Caco-2 (cell line): Measurements from ENCODE around the gene PTH1R. TPM values are rescaled to one million over a fixed set of nuclear protein-coding genes. Genes with fewer than 3 reads are reported as not detected.

Source experiments
- BruUV-seq: library from RNA; stranded (reverse); fragments of 400-500 nt; replicated peaks from 2 replicates; lab custom pipeline; 2021; lab: Mats Ljungman, UMichigan
- CTCF ChIA-PET: fragments of 300-600 bp; sonication (Branson Sonifier 250); formaldehyde crosslinking; loops from one replicate; lab custom pipeline; 2022; ENCODE audit warnings: antibody characterized with exemption; lab: Charles Lee
- POLR2A ChIA-PET: fragments of 300-600 bp; sonication (Branson Sonifier 250); formaldehyde crosslinking; loops from one replicate; lab custom pipeline; 2022; ENCODE audit warnings: antibody characterized with exemption; lab: Charles Lee
- DNase-seq, 2 experiments: peaks; one replicate each; pipeline versions ENCODE4 v3.0.0 to v3.0.0-alpha.2; 2020 to 2022
- H3K27me3 ChIP-seq: replicated peaks from 2 replicates; pipeline ENCODE4 v1.6.0; 2011; ENCODE audit warnings: low read length; ENCODE audit not compliant: control insufficient read depth, insufficient read depth
- H3K36me3 ChIP-seq: 2 replicates; pipeline ENCODE4 v1.5.1; 2011; ENCODE audit warnings: low read length; ENCODE audit not compliant: control insufficient read depth, insufficient read depth
- H3K4me1 ChIP-seq: fragments of 250-450 bp; sonication (Bioruptor Pico); 2 replicates; pipeline ENCODE4 v1.5.1; 2020; ENCODE audit warnings: mild to moderate bottlenecking
- H3K4me3 ChIP-seq: 2 replicates; pipeline ENCODE4 v1.5.1; 2011; ENCODE audit warnings: low read depth, mild to moderate bottlenecking, control low read depth, low read length
- H3K9me3 ChIP-seq: fragments of 250-450 bp; sonication (Bioruptor Pico); 2 replicates; pipeline ENCODE4 v1.5.1; 2020; ENCODE audit warnings: mild to moderate bottlenecking, moderate library complexity
- H3K27ac Mint-ChIP-seq: one replicate; pipeline ENCODE4 v1.8.0; 2022; ENCODE audit warnings: mixed read lengths; ENCODE audit not compliant: unreplicated experiment
- H3K27me3 Mint-ChIP-seq: one replicate; pipeline ENCODE4 v1.8.0; 2022; ENCODE audit warnings: mixed read lengths; ENCODE audit not compliant: insufficient read depth, unreplicated experiment
- H3K36me3 Mint-ChIP-seq: one replicate; pipeline ENCODE4 v1.8.0; 2022; ENCODE audit warnings: mild to moderate bottlenecking, mixed read lengths; ENCODE audit not compliant: insufficient read depth, unreplicated experiment
- H3K4me1 Mint-ChIP-seq: one replicate; pipeline ENCODE4 v1.8.0; 2022; ENCODE audit warnings: low read depth, mixed read lengths; ENCODE audit not compliant: unreplicated experiment
- H3K4me3 Mint-ChIP-seq: one replicate; pipeline ENCODE4 v1.8.0; 2022; ENCODE audit warnings: mild to moderate bottlenecking, moderate library complexity, mixed read lengths; ENCODE audit not compliant: unreplicated experiment
- H3K9me3 Mint-ChIP-seq: one replicate; pipeline ENCODE4 v1.8.0; 2022; ENCODE audit warnings: mixed read lengths; ENCODE audit not compliant: unreplicated experiment
- intact Hi-C: fragments of 100-400 bp; cut with micrococcal nuclease; formaldehyde crosslinking; loops from one replicate; pipeline ENCODE4 v1.10.0; 2022; ENCODE audit not compliant: unreplicated experiment
- total RNA-seq: library from RNA; stranded (reverse); gene quantifications from 2 replicates; pipeline ENCODE4 v1.2.3, GENCODE V29; 2022
- TF ChIP-seq, protein P1 (sequence below), 2 experiments: fragments of 200-600 bp in 1 of 2; IDR thresholded peaks; 1 replicate in 1 of 2; 2 replicates in 1 of 2; pipeline versions ENCODE4 v1.5.1 to v1.8.0; 2011 to 2022; ENCODE audit warnings: antibody characterized with exemption in 1 of 2, control low read depth in 1 of 2, inconsistent platforms in 1 of 2, low read depth in 1 of 2, low read length in 1 of 2, mild to moderate bottlenecking in 1 of 2, moderate library complexity in 1 of 2; ENCODE audit not compliant: insufficient read depth in 1 of 2, severe bottlenecking in 1 of 2, unreplicated experiment in 1 of 2

PTH1R gene
- total RNA-seq, 1 experiment from 2014 or later, result 5.1 TPM

DNA sequence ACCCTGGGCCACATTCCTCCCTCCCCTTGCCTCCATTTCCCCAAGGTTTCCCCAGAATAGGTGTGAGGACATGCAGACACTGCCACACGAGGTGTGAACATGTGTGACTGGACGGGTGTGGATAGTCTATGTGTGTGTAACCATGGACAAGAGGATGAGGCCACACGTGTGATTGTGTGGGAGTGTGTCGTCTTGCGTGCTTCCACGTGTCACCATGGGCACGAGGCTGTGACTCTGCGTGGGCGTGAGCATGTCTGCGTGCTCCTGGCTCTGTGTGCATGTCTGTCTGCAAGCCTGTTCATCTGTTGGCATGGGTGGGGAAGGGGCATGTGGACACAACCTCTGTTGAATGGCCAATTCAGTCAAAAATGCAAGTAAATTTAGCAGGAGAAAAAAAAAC, 8.1 kb upstream of the PTH1R start:
- ChIA-PET CTCF (no interaction called here), POLR2A (no interaction called here)
- Mint-ChIP-seq H3K4me1 (peaks cover 6% of the 10 kb centered on the region), H3K27me3 (no peaks in the 10 kb centered on the region), H3K36me3 (peaks cover 6% of the 10 kb centered on the region), H3K9me3 (no peaks in the 10 kb centered on the region), H3K27ac (no peak overlapping the region), H3K4me3 (no peak overlapping the region)
- TF ChIP-seq, protein P1, sequence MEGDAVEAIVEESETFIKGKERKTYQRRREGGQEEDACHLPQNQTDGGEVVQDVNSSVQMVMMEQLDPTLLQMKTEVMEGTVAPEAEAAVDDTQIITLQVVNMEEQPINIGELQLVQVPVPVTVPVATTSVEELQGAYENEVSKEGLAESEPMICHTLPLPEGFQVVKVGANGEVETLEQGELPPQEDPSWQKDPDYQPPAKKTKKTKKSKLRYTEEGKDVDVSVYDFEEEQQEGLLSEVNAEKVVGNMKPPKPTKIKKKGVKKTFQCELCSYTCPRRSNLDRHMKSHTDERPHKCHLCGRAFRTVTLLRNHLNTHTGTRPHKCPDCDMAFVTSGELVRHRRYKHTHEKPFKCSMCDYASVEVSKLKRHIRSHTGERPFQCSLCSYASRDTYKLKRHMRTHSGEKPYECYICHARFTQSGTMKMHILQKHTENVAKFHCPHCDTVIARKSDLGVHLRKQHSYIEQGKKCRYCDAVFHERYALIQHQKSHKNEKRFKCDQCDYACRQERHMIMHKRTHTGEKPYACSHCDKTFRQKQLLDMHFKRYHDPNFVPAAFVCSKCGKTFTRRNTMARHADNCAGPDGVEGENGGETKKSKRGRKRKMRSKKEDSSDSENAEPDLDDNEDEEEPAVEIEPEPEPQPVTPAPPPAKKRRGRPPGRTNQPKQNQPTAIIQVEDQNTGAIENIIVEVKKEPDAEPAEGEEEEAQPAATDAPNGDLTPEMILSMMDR (IDR thresholded peaks at IDR 0.05; ENCODE audit: insufficient read depth in 1 of 2, low read depth in 1 of 2, low read length in 1 of 2, severe bottlenecking in 1 of 2, unreplicated experiment in 1 of 2), result no peak
- peaks cover 14% of the 10 kb centered on the region for H3K4me1 ChIP-seq
- BruUV-seq, result no TSS peak
- H3K27me3 ChIP-seq, result no peaks in the 10 kb centered on the region
- no peaks in the 10 kb centered on the region for H3K9me3 ChIP-seq
- no peak overlapping the region for H3K4me3 ChIP-seq
- intact Hi-C loops, result no loop called here
- DNase-seq, result no peak
- no peaks in the 10 kb centered on the region for H3K36me3 ChIP-seq

DNA sequence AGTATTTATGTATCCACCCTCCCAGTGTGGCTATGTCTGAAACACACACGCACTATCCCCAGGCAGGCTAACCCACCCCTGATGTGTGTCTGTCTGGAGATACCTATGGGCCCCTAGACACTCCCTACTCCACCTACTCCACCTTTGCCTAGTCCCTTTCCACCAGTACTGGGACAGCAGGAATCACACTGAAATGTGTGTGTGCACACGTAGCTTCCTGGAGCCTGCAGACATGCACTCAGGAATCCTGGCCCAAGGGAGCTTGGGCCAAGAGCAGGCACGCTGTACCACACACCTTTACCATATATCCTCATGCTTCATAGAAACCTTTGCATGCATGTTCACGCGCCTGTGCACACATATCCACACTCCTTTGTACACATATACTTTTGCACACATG, 6.9 kb upstream of the PTH1R start:
- no peak overlapping the region for H3K4me3 Mint-ChIP-seq
- no peaks in the 10 kb centered on the region for H3K36me3 ChIP-seq
- no peaks in the 10 kb centered on the region for H3K27me3 ChIP-seq
- no peaks in the 10 kb centered on the region for H3K9me3 Mint-ChIP-seq
- CTCF ChIA-PET, result interaction anchor here (1.5 kb wide), 1 partner anchor 39 kb away, joined by 7 read pairs; no protein-coding TSS in a partner anchor
- POLR2A ChIA-PET, result no interaction called here
- no peaks in the 10 kb centered on the region for H3K27me3 Mint-ChIP-seq
- peaks cover 6% of the 10 kb centered on the region for H3K36me3 Mint-ChIP-seq
- H3K4me3 ChIP-seq, result no peak overlapping the region
- DNase-seq, result no peak
- intact Hi-C loops, result no loop called here
- H3K4me1 ChIP-seq, result peaks cover 3% of the 10 kb centered on the region; the same call in 1 of the 2 replicates
- H3K27ac Mint-ChIP-seq, result no peak overlapping the region
- no TSS peak for BruUV-seq
- H3K4me1 Mint-ChIP-seq, result no peaks in the 10 kb centered on the region
- TF ChIP-seq, protein P1 (IDR thresholded peaks at IDR 0.05; ENCODE audit: insufficient read depth in 1 of 2, low read depth in 1 of 2, low read length in 1 of 2, severe bottlenecking in 1 of 2, unreplicated experiment in 1 of 2), result no peak
- H3K9me3 ChIP-seq, result no peaks in the 10 kb centered on the region

DNA sequence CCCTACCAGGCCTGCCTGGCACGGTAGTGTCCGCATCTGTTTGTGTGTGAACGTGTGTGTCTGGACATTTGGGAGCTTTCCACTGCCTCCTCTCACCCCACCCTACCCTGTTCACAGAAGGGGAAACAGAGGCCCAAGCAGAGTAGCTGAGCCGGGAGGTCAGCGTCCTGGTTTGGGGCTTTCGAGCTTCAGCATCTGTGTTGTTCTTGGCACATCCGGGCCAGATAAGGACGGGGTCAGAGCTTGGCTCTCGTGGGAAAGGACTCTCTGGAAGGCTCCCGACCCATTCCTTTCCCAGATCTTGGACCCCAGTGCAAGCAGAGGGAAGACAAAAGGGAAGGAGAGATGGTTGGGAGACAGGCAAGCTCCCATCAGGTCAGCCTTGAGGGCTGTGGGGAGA, 6.3 kb upstream of the PTH1R start:
- no peaks in the 10 kb centered on the region for H3K9me3 ChIP-seq
- Mint-ChIP-seq H3K9me3 (no peaks in the 10 kb centered on the region), H3K27ac (no peak overlapping the region), H3K4me1 (no peaks in the 10 kb centered on the region), H3K36me3 (peaks cover 6% of the 10 kb centered on the region), H3K27me3 (no peaks in the 10 kb centered on the region), H3K4me3 (no peak overlapping the region)
- POLR2A ChIA-PET, result no interaction called here
- no peaks in the 10 kb centered on the region for H3K27me3 ChIP-seq
- no peak overlapping the region for H3K4me3 ChIP-seq
- DNase-seq, result no peak
- peaks cover 8% of the 10 kb centered on the region for H3K4me1 ChIP-seq
- CTCF ChIA-PET, result interaction anchor here (1.5 kb wide), 1 partner anchor 38 kb away, joined by 7 read pairs; no protein-coding TSS in a partner anchor
- H3K36me3 ChIP-seq, result no peaks in the 10 kb centered on the region
- intact Hi-C loops, result no loop called here
- TF ChIP-seq, protein P1 (IDR thresholded peaks at IDR 0.05; ENCODE audit: insufficient read depth in 1 of 2, low read depth in 1 of 2, low read length in 1 of 2, severe bottlenecking in 1 of 2, unreplicated experiment in 1 of 2), result no peak
- BruUV-seq, result no TSS peak
